Loucy (cell line): ENCODE measurements around the gene S100Z.

Experiments
- EZH2phosphoT487 ChIP-seq: fragments of 200-600 bp; IDR thresholded peaks from 2 replicates; pipeline ENCODE4 v1.6.1; 2018; ENCODE audit warnings: antibody characterized with exemption, mild to moderate bottlenecking, moderate library complexity, borderline replicate concordance
- TF ChIP-seq, protein P1 (sequence below): fragments of 200-600 bp; sonication (generic); conservative IDR thresholded peaks from 2 replicates; pipeline ENCODE4 v1.5.1; 2014; ENCODE audit warnings: mild to moderate bottlenecking, antibody characterized with exemption, low read length

DNA sequence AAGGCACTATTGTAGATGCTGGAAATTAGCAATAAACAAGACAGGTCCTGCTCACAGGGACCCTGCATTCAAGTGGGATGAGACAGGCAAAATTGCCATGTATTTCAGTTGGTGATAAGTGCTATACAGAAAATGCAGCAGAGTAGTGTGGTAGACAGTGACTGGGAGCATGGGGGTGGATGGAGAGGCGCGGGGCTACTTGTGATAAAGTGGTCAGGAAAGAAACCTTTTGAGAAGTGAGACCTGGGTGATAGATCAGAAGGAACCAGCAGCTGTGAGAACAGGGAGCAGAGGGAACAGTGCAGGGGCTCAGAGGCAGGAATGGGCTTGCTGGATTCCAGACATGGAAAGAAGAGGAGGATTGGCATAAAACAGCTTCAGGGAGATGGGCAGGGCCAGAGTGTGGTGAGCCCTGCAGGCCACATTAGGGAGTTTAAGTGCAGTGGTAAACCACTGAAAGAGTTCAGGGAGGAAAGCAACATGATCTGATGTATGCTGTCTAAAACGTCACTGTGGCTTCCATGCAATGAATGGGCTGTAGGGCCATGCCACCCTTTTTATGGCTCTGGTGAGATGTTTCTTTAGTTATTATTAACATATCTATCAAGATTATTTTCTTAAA is 110.3 kb downstream of the S100Z start:
- TF ChIP-seq, protein P1, sequence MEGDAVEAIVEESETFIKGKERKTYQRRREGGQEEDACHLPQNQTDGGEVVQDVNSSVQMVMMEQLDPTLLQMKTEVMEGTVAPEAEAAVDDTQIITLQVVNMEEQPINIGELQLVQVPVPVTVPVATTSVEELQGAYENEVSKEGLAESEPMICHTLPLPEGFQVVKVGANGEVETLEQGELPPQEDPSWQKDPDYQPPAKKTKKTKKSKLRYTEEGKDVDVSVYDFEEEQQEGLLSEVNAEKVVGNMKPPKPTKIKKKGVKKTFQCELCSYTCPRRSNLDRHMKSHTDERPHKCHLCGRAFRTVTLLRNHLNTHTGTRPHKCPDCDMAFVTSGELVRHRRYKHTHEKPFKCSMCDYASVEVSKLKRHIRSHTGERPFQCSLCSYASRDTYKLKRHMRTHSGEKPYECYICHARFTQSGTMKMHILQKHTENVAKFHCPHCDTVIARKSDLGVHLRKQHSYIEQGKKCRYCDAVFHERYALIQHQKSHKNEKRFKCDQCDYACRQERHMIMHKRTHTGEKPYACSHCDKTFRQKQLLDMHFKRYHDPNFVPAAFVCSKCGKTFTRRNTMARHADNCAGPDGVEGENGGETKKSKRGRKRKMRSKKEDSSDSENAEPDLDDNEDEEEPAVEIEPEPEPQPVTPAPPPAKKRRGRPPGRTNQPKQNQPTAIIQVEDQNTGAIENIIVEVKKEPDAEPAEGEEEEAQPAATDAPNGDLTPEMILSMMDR = no peak
- TF ChIP-seq EZH2phosphoT487 = no peak
